HL-60 (cell line): ENCODE data around the gene PRSS16.
"Not testable (repeated sequence)": the region's sequence is repeated elsewhere in the genome, so short reads cannot be mapped to it uniquely, and the experiment has no call there.

Experiments
- DNase-seq, 2 experiments: peaks; one replicate each; pipeline ENCODE4 v3.0.0-alpha.2; 2010 to 2020; ENCODE audit warnings: low read depth in 1 of 2, low spot score in 1 of 2
- H3K27ac ChIP-seq: fragments of 250-450 bp; sonication (Bioruptor Pico); replicated peaks from 2 replicates; pipeline ENCODE4 v1.5.1; 2020; ENCODE audit warnings: mild to moderate bottlenecking, moderate library complexity
- H3K27me3 ChIP-seq: fragments of 250-450 bp; sonication (Bioruptor Pico); 2 replicates; pipeline ENCODE4 v1.5.1; 2021; ENCODE audit warnings: mild to moderate bottlenecking, moderate library complexity; ENCODE audit not compliant: insufficient read depth, poor library complexity, severe bottlenecking
- H3K4me3 ChIP-seq: replicated peaks from 2 replicates; pipeline ENCODE4 v1.5.1; 2011; ENCODE audit warnings: mild to moderate bottlenecking, control low read depth, low read length; ENCODE audit not compliant: insufficient read depth
- GABPA ChIP-seq: IDR thresholded peaks from 2 replicates; pipeline ENCODE4 v1.6.1; 2012; ENCODE audit warnings: low read depth
- POLR2AphosphoS5 ChIP-seq: IDR thresholded peaks from 2 replicates; pipeline ENCODE4 v1.6.1; 2012; ENCODE audit warnings: low read depth
- SPI1 ChIP-seq: IDR thresholded peaks from 2 replicates; pipeline ENCODE4 v1.6.1; 2012; ENCODE audit warnings: low read depth, mild to moderate bottlenecking, borderline replicate concordance
- TF ChIP-seq, protein P1 (sequence below): IDR thresholded peaks from 2 replicates; pipeline ENCODE4 v1.6.1; 2012; ENCODE audit warnings: low read depth; ENCODE audit not compliant: insufficient replicate concordance
- TF ChIP-seq, protein P2 (sequence below): IDR thresholded peaks from one replicate; pipeline ENCODE4 v1.5.1; 2011; ENCODE audit warnings: low read length, control low read depth, inconsistent platforms; ENCODE audit not compliant: insufficient read depth

PRSS16 gene

DNA sequence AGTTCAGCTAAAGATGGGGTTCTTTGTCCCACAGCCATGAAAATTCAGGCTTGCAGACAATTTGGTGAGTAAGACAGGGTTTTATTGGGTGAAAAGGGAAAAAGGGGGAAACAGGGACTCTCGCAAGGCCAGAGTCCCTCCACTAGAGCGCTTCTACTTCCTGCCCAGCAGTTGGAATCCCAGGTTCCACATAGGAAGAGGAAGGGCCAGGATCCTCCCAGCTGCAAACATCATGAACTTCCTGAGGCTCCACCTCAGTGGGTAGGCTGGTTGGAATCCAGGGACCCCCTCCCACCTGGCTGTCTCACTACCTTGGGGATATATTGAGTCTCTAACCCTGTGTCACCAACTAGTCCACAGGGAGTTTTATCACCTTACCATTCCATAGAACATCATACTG lies 39.5 kb upstream of the PRSS16 start:
- H3K27me3 ChIP-seq = no peaks in the 10 kb centered on the region
- DNase-seq = no peak
- TF ChIP-seq, protein P1, sequence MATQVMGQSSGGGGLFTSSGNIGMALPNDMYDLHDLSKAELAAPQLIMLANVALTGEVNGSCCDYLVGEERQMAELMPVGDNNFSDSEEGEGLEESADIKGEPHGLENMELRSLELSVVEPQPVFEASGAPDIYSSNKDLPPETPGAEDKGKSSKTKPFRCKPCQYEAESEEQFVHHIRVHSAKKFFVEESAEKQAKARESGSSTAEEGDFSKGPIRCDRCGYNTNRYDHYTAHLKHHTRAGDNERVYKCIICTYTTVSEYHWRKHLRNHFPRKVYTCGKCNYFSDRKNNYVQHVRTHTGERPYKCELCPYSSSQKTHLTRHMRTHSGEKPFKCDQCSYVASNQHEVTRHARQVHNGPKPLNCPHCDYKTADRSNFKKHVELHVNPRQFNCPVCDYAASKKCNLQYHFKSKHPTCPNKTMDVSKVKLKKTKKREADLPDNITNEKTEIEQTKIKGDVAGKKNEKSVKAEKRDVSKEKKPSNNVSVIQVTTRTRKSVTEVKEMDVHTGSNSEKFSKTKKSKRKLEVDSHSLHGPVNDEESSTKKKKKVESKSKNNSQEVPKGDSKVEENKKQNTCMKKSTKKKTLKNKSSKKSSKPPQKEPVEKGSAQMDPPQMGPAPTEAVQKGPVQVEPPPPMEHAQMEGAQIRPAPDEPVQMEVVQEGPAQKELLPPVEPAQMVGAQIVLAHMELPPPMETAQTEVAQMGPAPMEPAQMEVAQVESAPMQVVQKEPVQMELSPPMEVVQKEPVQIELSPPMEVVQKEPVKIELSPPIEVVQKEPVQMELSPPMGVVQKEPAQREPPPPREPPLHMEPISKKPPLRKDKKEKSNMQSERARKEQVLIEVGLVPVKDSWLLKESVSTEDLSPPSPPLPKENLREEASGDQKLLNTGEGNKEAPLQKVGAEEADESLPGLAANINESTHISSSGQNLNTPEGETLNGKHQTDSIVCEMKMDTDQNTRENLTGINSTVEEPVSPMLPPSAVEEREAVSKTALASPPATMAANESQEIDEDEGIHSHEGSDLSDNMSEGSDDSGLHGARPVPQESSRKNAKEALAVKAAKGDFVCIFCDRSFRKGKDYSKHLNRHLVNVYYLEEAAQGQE = no peak
- TF ChIP-seq POLR2AphosphoS5 (no peak), SPI1 (no peak), GABPA (no peak)
- TF ChIP-seq, protein P2, sequence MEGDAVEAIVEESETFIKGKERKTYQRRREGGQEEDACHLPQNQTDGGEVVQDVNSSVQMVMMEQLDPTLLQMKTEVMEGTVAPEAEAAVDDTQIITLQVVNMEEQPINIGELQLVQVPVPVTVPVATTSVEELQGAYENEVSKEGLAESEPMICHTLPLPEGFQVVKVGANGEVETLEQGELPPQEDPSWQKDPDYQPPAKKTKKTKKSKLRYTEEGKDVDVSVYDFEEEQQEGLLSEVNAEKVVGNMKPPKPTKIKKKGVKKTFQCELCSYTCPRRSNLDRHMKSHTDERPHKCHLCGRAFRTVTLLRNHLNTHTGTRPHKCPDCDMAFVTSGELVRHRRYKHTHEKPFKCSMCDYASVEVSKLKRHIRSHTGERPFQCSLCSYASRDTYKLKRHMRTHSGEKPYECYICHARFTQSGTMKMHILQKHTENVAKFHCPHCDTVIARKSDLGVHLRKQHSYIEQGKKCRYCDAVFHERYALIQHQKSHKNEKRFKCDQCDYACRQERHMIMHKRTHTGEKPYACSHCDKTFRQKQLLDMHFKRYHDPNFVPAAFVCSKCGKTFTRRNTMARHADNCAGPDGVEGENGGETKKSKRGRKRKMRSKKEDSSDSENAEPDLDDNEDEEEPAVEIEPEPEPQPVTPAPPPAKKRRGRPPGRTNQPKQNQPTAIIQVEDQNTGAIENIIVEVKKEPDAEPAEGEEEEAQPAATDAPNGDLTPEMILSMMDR = no peak
- no peak overlapping the region for H3K27ac ChIP-seq
- H3K4me3 ChIP-seq = no peak overlapping the region

DNA sequence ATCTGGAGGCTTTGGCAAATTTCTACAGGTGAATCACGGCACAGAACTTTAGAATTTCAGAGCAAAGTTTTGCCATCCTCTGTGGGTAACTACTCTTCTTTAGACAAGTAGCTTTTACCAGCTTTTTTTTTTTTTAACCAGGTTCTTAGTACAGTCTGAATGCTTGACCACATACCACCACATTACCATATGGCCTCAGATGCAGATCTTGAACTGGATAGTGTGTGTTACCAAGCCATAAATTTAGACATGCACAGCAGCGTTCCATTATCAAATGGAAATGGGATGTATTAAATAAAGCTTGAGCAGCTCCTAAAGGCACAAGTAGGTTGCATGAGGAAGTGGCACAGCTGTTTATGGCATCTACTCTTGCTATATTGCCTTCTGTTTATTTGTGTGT lies 38.3 kb upstream of the PRSS16 start:
- DNase-seq = no peak
- Histone ChIP-seq H3K4me3 (no peak overlapping the region), H3K27me3 (no peaks in the 10 kb centered on the region), H3K27ac (no peak overlapping the region)
- no peak for TF ChIP-seq GABPA
- TF ChIP-seq, protein P2 = no peak

DNA sequence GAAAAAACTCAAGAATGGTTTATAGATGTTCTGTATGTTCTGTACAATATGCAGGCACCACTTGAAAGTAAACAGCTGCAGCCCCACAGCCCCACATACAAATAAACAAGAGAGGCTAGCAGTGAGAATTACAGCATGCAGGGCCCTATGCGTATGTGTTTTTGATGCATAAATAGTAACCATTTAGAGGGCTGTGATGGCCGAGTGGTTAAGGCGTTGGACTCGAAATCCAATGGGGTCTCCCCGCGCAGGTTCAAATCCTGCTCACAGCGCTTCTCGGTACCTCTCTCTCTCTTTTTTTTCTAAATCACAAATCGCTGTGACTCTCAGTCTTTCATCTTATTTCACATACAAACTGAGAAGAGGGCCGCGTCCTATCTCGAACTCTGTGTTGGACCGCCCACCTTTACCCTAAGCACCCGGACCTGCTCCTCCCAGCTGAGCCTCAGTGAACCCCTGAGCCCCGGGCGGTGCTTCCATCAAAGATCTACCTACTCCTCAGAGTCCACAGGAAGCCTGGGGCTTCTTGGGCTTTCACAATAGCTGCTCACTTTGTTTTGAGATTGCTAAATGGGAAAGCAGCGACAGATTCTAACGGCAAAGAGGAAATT lies 37.7 kb upstream of the PRSS16 start:
- H3K4me3 ChIP-seq = no peak overlapping the region
- no peaks in the 10 kb centered on the region for H3K27me3 ChIP-seq
- DNase-seq = no peak
- no peak for TF ChIP-seq POLR2AphosphoS5
- TF ChIP-seq, protein P1 = no peak
- TF ChIP-seq GABPA = no peak
- TF ChIP-seq, protein P2 = no peak
- TF ChIP-seq SPI1 = no peak
- H3K27ac ChIP-seq = no peak overlapping the region

DNA sequence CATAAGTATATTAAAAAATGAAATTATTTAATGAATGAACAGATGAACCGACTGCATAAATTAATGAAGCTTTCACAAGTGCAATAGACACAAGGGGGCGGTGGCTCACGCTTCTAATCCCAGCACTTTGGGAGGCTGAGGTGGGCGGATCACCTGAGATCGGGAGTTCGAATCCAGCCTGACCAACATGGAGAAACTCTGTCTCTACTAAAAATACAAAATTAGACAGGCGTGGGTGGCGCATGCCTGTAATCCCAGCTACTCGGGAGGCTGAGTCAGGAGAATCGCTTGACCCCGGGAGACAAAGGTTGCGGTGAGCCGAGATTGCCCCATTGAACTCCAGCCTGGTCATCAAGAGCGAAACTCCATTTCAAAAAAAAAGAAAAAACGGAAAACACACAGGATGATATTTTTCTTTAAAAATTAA lies 34.4 kb upstream of the PRSS16 start:
- H3K27me3 ChIP-seq, DNase-seq, H3K4me3 ChIP-seq, H3K27ac ChIP-seq: not testable (repeated sequence)
